Ovary (tissue), 3 donors: ENCODE measurements around the gene INHBB.

Experiments
- CTCF ChIP-seq, 3 donors: fragments of 450-650 bp in 2 of 3; fragments of 200-600 bp in 1 of 3; IDR thresholded peaks; one replicate each; pipeline versions ENCODE4 v1.5.1 to v1.8.0; 2016 to 2022; ENCODE audit warnings: antibody characterized with exemption in 3 of 3, mild to moderate bottlenecking in 1 of 3
- POLR2A ChIP-seq: fragments of 450-650 bp; IDR thresholded peaks from one replicate; pipeline ENCODE4 v1.6.1; 2017; ENCODE audit warnings: antibody characterized with exemption, mild to moderate bottlenecking, moderate library complexity
- donor health status: DM: no; HTN: no; CAD: no.

GRCh38 chr2:120379916-120380893, 34.3 kb downstream of the INHBB start:
- TF ChIP-seq CTCF (IDR thresholded peaks at IDR 0.05) = no peak
- no peak for TF ChIP-seq POLR2A
